HG03565 (cell line): Measurements from ENCODE around the gene RPTOR.
A peak's percentile ranks its signal among the peaks of the same experiment; 100 is the strongest.

Source experiments
- ATAC-seq: cut with Tn5 transposase; IDR thresholded peaks from one replicate; pipeline ENCODE4 v1.9.1; 2021; ENCODE audit warnings: mild to moderate bottlenecking, moderate library complexity; ENCODE audit not compliant: unreplicated experiment

Gene RPTOR

DNA sequence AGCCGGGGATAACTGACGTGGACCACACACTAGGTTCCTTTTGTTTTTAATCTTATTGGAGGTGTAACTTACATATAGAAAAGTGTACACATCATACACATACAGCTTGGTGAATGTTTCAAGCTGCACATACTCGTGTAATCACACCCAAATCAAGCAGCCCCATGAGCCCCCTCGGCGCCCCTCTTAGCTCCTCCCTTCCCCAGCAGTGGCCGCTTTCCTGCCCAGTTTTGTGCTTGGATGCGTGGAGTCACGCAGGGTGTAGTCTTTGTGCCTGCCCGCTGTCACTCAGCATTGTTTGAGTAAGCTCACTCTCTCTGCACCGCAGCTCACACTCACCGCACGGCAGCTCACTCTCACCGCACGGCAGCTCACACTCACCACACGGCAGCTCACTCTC is 295.3 kb downstream of the RPTOR start:
- no peak for ATAC-seq

DNA sequence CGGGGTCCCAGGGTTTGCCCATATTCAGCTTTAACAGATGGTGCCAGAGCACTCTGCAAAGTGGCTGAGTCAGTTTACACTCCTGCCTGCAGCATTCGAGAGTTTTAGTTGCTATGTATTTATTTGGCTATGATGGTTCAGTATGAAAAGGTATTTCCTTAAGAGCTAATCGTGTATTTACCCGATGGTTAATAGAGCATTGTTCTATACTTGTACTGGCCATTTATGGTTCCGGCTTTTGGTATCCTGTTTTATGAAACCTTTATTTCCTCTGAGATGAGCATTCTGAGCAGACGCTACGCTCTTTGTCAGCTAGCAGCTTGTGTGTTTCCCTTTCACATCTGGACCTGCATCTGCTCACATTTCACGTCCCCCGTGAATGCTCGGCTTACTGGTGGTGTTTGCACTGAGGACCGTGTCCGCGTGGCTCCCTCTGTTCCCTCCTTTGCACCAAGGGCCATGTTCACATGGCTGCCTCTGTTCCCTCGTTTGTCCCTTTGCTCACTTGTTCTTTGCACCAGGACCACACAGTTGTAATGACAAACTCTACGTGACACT is 297.9 kb downstream of the RPTOR start:
- ATAC-seq: no peak

DNA sequence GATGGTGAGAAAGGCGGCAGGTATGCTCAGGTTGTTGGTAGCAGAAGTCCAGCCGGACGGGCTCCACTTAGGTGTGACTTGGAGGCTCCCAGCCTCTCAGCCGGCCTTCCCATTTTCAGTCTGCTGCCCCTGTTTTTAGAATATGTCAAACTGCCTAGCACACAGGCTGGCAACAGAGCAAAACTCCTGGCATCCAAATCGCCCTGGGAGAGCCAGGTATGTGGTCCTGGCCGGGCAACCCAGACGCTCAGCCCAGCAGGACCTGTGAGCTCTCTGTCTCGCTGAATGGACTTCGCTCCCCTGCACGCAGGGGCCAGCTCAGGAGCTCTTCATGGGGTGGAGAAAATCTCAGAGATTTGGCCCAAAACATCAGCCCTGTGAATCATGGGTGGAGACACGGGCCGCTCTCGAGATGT is 299.1 kb downstream of the RPTOR start:
- ATAC-seq: no peak

DNA sequence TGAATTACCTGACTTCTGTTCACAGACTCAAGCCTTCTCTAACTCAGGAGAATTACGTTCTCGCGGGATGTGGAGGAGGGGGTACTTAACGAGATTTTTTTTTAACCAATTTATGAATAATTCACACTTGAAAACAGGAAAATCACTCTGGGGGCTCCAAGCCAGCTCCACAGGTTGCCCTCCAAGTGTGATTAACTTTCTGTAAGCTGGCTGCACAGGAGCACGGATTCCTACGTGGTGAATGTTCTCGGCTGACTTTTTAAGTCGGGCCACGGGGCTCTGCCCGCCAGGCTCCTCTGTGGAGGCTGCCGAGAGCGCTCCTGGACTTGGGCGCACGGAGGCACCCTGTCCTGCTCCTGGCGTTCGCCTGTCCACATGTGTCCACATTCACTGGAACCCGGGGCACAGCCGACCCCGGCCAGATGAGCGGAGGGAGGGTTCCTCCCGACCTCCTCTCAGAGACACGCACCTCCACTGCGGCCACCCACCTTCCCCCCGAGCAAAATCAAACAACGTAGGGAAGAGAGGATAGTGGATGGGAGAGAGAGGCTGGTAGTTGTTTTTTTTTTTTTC is 299.9 kb downstream of the RPTOR start:
- no peak for ATAC-seq

DNA sequence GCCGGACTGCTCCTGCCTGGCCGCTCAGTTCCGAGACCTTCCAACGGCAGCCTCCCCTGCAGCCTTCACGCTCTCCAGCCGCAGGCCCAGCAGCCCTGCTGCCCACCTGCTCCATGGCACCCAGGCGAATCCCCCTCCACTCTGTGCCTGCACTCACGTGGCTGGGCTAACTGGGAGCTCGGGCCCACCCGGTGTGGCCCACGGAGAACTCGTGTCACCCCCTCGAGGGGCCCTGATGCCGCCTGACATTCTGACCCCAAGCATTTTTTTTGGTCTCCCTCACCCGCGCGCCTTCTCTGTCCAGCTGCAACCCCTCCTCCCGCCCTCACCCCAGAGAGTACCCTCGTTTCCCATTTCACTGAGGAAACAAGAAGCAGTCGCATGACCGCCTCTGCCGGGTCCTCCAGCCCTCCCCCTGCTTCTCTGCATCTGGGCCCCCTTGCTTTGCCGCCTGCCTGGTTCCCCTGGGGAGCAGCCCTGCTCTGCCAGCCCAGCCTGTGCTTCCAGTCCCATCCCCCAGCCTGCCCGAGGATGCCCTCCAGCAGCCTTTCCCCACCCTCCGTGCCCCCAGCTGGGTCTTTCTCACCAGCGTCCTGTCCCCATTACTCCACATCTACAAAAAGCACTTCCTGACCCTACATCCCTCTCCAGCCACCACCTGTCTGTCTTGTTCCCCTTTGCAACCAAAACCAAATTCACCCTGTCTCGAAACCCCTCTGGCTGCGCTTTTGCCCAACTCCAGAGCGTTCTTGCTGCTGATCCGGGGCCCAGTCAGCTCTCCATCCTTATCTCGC is 300.6 kb downstream of the RPTOR start:
- no peak for ATAC-seq

DNA sequence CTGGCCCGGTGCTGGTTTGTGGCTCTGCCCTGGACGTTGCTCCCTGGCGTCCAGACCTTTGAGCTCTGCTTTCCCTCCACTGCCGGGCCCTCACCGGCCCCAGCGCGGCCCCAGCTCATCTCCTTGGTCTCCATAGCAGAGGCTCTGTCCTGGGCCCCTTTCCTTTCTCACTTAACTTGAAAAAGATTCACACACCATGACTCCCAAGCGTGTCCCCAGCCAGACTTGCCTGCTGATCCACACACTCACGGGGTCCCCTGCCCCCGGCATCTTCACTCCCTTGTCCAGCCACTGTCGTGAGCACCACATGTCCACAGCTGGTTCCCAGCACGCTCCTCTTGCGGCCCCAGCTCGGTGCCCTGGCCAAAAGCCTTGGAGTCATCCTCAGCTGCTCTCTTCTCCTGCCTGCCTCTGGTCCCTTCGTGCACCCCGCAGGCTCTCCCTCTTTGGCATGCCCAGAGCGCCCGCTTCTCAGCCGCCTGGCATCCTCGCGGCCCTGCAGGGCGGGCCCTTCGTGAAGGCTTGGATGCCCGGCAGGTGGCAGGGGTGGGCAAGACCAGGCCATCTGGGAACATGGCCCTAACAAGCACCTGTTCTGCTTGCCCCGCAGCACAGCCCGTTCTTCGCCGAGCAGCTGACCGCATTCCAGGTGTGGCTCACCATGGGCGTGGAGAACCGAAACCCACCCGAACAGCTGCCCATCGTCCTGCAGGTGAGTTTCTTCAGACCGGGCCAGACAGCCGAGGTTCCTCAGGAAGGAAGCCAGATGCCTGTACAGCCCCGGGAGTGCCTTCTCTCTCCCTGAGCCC is 301.4 kb downstream of the RPTOR start:
- no peak for ATAC-seq

DNA sequence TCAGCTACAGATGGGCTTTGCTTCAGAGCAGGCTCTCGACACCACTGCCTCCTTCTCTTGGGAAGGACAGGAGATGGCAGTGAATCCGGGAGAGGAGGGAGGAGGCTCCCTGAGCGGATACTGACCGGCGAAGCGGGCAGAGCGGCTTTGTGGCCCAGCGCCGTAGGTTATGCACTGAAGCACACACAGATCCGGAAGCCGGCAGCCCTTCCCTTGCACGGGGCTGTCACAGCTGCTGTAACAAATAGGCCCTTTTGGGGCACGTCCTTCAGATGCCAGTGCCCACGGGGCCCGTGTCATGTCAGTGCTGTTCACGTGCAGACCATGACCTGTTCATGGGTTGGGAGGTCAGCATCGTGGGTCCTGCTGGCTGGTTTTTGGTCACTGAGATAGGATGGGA is 302.3 kb downstream of the RPTOR start:
- no peak for ATAC-seq

DNA sequence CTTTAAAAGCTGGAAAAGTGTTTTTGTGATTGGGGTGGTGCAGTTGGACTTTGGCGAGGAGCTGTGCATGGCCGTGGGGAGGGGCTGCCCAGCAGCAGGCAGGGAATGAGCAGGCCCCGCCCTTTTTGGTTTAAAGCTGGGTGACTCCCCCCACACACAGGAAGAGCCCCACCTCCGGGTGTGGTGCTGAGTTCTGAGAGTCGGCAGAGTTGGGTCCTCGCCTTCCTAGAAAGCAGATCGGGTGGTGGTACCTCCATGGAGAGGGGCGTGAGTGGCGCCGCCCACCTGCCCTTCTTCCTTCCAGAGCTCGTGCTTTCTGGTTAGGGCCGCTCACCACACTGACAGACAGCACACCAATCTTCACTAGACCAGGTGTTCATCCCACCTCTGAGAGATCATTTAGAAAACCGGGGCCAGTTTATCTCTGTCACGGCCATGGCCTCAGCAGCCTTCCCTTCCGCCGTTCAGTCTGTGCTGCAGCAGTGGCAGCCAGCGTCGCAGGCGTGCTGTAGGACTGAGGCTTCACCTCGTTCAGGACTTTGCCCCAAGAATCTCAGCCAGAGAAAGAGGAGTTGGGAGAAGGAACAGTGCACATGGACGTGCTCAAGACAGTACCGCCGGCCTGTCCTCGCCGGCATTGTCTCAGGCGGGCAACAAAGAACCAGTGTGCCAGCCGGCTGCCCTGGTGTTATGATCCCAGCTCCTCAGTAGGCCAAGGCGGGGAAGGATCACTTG is 303.0 kb downstream of the RPTOR start:
- ATAC-seq: no peak

DNA sequence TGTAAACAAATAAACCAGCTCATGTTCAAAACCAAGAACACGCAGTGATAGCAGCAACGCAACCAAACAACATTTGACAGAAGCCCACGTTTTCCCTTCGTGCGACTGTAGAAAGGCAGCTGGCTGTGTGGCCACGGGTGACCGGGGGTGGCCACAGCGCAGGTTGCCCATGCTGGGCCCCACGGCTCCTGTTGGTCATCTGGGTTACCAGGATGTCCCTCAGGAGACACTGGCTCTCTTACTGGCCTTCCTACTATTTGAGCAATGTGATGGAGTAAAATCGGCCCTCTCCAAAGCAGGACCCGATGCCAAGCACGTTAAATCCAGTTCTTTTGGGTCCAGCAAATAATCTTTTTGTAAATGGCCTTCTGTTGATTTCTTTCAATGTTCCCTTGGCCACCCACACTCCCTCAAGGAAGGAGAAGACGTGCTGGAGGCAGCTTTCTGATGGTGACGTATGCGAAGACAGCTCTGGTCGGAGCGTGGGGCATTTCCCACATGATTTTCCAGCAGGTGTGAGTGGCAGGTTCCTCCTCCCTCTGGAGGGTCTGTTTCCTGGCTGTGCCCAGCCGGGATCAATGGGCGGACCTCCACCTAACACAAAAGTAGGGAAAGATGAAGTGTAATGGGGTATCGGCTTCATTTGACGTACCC is 303.9 kb downstream of the RPTOR start:
- no peak for ATAC-seq

DNA sequence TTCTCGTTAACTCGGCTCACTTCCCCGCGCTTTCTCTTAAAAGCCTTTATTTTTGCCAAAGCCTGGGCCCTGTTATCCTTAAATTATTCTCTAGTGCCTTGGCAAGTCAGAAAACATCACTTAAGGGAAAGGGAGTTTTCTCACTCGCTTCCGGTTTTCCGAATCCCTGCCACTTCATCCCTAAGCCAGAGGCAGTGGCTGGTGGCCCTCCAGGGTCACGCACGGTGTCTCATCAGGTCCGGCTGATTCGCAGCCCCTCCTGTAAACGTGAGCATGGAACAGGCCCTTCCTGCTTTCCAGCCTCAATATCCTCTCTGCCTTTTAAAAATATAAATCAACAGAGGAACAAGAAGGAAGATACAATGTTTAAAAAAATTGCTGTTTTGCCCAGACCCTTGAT is 304.5 kb downstream of the RPTOR start:
- ATAC-seq: no peak

DNA sequence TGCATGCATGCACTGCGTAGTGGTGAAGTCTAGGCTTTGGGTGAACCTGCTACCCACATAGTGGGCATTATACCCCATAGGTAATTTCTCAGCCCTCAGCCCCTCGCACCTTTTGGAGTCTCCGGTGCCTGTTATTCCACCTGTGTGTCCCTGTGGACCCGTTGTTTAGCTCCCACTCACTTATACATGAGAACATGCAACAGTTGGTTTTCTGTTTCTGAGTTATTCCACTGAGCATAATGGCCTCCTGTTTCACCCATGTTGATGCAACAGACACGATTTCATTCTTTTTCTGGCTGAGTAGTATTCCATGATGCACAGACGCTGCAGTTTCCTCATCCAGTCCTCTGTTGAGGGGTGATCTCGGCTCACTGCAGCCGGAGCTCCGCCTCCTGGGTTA is 305.5 kb downstream of the RPTOR start:
- ATAC-seq: no peak

DNA sequence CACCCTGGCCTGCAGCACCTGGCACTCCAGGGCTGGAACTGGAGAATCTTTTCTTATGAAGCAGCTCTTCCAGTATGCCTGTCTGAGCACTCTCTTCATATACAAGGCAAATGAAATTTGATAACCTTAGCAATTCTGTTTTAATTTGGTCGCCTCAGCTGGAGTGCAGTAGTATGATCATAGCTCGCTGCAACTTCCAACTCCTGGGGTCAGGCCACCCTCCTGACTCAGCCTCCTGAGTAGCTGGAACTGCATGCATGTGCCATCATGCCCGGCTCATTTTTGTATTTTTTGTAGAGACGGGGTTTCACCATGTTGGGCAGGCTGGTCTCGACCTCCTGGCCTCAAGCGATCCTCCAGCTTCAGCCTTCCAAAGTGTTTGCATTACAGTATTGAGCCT is 306.2 kb downstream of the RPTOR start:
- no peak for ATAC-seq

DNA sequence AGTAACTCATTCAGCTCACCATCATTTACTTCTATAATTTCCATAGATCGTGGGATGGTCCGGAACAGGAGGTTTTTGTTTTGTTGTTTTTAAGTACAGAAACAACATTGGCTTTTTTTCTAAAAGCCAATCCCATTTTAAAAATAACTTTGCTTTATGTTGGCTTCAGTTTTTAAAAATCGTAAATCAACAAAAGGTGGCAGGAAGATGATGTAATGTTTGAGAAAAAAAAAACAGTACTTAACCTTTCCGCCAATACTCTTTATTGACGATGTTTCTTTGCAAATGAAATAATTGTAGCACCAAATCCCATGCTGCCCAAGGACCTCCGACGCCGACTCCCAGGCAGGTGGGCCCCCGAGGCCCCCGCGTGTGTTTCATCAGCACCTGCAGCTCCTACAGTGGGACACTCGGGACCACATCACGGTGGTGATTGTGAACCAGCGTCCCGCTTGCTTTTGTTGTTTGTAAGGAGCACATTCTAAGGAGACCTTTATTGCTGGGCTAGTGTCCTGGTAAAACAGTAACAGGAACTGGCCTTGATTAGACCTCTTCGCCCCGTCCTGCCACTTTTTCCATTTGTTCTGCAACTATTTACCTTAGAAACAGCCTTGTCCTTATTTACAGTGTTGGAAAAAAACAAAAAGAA is 306.8 kb downstream of the RPTOR start:
- ATAC-seq: no peak

DNA sequence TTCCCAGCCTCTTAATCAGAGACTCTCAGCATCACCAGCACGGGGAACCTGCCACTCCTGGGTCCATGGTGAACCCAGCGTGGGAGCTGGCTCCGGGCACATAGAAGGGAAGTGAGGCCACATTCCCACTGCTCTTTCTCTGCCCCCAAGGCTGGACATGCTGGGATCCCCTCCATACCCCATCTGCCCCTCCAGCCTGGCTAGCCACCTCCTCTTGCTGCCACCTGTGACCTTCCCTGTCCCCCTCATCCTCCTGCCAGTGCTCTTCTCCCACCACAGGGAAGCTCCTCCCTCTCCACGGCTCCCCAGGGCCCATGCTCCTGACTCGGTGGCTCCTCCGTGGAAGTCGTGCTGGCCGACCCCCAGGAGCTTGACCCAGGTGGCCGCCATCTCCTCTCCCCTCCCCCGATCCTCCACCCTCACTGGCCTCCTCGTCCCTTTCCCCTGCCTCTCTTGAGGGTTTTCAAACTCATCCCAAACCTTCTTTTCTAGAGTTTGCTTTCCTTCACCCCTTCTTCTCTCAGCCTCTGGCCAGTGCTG is 307.9 kb downstream of the RPTOR start:
- ATAC-seq: no peak

DNA sequence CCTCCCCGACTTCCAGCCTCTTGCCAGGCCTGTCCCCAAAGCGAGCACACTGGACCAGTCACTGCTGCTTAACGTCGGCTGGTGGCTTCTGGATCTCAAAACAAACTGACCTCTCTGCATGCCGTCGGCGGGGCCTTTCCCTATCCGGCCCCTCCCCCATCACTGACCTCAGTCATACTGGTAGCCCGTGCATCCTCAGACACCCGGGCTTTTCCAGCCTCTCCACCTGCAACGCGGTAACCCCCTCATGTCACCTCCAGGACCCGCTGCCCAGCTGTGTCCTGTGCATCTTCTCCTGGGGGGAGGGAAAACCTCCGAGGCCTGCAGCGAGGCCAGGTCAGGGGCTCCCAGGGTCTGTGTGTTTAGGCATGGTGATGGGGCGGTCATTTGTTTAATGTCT is 308.4 kb downstream of the RPTOR start:
- no peak for ATAC-seq

DNA sequence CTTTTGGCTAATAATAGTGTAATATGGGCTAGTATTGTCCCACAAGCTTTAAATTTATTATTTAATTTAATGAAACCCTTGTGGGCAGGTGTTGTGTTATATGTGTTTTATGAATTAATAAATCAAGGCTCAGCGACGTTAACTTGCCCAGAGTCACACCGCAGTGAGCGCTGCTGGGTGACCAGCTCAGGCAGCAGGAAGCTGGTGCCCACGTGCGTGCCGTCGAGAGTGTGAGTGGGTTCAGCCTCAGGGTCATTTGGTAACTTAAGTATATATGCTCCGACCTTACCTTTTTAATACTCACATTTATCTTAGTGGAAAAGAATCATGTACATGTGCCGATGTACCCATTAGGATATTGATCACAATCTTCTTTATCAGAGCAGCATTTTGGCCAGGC is 309.6 kb downstream of the RPTOR start:
- no peak for ATAC-seq

DNA sequence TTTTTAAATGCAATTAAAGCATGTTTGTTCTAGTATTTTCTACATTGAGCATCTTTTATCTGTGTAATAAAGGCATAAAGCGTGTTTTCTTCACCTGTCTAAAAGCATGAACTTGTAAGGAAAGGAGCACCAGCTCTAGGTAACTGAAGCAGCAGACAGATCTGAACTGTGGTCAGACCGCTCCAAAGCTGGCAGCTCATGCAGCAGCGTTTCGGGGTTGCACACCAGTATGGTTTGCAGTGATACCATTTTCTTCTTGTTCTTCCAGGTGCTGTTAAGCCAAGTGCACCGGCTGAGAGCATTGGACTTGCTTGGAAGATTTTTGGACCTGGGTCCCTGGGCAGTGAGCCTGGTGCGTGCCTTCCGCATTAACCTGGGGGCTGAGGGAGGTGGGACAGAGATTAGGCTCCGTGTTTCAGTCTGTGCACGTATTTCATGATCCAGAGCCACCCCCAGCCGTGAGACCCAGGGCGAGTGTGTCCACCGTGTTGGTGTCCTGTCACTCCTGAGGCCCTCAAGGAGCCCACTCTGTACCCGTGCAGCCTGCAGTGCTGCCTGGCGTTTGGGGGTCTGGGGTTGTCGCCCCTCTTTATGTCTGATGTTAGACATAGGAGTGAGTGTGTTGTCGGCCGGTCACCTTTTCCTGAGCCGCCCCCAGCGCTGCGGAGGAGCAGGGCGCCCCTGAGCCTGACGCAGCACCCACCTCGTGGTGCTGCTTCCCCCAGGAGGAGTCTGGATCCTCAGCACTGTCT is 310.7 kb downstream of the RPTOR start:
- no peak for ATAC-seq

DNA sequence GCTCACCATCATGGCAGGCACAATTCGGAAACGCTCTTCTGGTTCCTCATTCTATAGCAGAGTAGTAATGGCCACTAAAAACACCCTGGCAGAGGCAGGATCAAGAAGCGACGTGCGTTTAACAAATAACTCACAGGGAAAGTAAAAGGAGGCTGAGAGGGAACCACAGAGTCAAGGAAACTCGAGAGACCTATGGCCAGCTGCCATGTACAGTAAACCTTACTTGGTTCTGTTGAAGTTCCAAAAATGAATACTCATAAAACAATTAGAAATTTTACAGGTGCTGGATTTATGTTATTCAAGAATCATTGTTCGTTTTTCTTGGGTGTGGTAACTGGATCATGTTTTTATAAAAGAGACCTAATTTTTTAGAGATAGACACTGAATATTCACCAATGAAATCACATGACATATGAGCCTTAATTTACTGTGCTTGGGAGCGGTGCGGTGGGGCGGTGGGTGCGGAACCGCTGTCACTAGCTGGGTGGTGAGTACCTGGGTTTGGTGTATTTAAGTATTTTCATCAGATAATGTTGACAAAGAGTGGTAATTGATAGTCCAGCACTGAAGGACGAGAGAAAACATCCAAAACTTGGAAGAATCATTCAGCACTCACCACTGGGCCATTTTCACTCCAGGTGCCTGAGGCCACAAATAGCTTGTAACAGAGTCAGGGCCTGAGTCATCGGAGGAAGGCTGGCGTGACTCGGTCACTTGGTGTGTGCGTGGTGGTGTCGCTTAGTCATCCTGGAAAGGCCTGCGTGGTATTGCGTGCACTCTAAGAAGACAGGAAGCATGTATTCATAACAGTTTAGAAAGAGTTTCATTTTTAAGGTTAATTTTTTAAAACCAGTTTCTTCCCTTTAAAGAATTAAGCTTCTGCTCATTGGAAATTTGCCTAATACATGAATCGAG is 311.6 kb downstream of the RPTOR start:
- peak; percentile 77 for ATAC-seq
